ENCODE data around the gene METTL8. TPM values are rescaled to one million over a fixed set of nuclear protein-coding genes. Genes with fewer than 3 reads are reported as not detected.
"Not testable (repeated sequence)": the region's sequence is repeated elsewhere in the genome, so short reads cannot be mapped to it uniquely, and the experiment has no call there.

Gene METTL8
- total RNA-seq, 1 donor from 2014 or later: 41.5 TPM

GRCh38 chr2:171311589-171311988 lies 122.2 kb downstream of the METTL8 start:
- not testable (repeated sequence) for DNase-seq (ENCODE audit: low spot score)

DNA sequence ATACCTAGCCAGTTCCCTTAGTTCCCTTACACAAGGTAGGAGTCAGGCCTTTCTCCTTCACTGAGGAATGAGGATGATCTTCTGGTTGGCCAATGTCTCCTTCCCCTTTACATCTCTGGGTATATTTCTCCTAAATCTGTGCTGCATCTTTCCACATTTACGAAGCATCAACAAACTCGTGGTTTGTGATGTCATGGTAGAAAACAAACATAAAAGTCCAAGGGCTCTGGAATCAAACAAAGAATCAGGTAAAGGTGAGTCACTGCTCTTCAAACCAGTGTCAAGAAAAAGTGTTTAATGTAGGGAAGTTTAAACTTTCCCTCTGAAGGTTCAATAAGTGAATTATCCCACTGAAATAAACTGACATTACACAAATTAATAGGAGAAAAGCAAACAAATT lies 122.9 kb downstream of the METTL8 start:
- no peak for DNase-seq (ENCODE audit: low spot score)

DNA sequence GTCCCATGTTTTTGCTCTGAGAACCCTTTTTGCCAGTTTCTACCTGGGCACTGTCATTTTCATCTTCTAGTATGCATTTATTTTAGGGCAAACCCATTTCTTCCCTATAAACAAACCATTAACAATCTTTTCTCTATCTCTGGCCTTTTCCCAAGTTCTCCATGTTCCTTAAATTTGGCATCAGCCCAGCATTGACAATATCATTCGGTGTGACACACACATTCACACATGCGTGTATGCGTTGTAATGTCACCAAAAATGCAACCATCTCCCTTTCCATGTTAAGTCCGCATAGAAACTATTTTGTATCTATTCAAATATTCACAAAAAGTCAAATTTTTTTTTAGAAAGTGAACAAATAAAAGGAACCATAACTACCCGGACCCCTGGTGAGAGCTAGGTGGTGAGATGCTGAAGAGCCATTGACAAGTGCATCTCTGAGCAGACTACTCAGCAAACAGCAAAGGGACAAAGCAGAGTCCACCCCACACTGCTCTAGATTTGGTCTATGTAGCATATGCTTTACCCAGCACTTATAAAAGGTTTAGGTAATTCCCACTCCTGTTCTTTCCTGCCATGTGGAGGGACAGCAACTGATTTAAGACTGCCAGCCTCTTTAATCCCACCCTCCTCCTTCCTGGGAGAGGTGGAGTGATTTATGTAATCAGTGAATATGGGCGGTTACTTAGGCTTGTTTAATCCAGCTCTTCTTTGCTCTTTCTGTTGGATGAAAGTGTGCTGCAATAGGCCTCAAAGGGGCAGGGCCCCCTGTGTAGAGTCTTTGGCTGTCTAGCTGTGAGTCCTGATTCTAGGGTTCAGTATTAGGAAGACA lies 124.1 kb downstream of the METTL8 start:
- no peak for DNase-seq (ENCODE audit: low spot score)

DNA sequence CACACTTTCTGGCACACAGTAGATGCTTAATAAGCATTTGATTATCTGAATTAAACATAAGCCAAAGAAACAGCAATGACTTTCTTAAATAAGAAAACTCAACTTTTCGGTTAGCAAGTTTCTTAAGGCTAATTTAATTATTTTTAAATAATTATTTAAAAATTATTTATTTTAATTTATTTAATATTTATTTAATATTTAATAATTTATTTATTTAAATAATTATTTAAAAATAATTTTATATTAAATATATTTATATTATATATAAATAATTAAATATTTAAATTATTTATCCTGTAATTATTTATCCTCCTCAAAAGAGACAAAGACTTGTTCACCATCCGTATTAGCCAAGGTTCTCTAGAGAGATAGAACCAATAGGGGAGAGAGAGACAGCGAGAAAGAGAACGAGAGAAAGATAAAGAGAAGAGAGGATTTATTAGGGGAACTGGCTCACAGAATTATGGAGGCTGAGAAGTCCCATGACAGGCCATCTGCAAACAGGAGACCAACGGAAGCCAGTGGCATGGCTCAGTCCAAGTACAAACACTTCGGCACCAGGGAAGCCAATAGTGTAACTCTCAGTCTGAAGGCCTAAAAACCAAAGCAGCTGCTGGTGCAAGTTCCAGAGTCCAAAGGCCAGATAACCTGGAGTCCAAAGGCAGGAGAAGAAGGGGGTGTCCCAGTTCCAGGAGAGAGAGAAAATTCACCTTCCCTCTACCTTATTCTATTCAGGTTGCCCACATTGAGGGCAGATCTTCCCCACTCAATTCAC lies 125.3 kb downstream of the METTL8 start:
- DNase-seq (ENCODE audit: low spot score): no peak

- DNase-seq (ENCODE audit: low spot score): no peak
Measured at GRCh38 chr2:171307560-171307959, 126.2 kb downstream of the METTL8 start.

DNA sequence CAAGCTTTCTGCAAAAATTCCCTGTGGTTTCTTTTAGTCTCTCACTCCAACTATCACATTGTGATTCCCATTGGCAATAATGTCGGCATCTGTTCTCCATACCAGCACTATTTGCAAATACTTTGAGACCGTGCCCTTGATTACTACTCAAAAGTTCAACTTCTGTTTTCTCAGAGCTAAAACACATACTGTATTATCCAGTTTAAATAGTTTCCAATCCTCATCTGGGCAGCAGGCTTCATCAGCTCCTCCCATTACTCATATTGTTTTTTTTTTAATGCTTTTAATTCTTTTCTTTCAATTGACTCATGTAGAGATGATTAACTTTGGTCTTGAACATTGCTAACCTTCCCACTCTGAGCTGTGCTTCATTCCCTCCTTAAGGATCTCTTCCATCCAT lies 135.8 kb downstream of the METTL8 start:
- no peak for DNase-seq (ENCODE audit: low spot score)

- DNase-seq (ENCODE audit: low spot score): no peak
Measured at GRCh38 chr2:171294608-171295007, 139.2 kb downstream of the METTL8 start.

GRCh38 chr2:171293661-171294060 lies 140.1 kb downstream of the METTL8 start:
- DNase-seq (ENCODE audit: low spot score): no peak

DNA sequence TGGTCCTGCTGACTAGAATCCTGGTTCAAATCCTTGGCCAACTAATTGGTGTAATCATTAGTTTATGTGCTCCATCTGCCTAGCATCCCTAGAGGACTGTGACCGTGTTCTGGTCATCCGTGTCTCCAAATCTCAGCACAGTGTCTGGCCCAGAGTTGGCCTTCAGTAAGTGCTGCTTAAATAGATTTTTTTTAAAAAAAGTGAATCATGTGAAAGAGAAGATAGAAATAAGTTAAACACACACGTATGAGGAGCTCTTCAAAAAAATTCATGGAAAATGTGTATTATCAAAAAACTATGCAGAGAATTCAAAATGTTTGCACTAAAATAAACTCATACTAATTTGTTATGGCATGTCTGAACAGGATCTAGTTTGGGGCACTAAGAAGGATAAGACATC lies 143.8 kb downstream of the METTL8 start:
- DNase-seq (ENCODE audit: low spot score): no peak

GRCh38 chr2:171289316-171289715 lies 144.5 kb downstream of the METTL8 start:
- DNase-seq (ENCODE audit: low spot score): no peak

- no peak for DNase-seq (ENCODE audit: low spot score)
Measured at GRCh38 chr2:171287611-171288010, 146.2 kb downstream of the METTL8 start.

- no peak for DNase-seq (ENCODE audit: low spot score)
Measured at GRCh38 chr2:171287036-171287571, 146.7 kb downstream of the METTL8 start.

GRCh38 chr2:171281110-171281509 lies 152.7 kb downstream of the METTL8 start:
- DNase-seq (ENCODE audit: low spot score): no peak

- DNase-seq (ENCODE audit: low spot score): no peak
Measured at GRCh38 chr2:171279983-171280790, 153.6 kb downstream of the METTL8 start.

DNA sequence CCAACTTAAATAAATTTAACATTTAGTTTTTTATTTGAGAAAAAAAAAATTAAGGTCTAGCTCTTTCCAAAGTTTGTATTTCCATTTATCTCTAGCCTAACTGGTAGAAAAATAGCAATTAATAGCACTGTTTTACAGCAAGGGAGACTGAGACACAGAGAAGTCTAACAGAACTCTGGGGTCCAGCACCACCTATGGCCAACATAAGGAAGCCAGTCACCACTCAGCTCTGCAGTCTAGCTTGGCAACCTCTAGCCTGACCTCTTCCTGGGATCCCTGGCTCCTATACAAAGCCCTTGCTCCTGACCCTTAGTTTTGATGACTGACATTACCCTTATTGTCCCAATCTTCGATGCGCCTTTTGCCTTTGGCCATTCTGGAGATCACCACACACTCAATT lies 159.0 kb downstream of the METTL8 start:
- no peak for DNase-seq (ENCODE audit: low spot score)

DNA sequence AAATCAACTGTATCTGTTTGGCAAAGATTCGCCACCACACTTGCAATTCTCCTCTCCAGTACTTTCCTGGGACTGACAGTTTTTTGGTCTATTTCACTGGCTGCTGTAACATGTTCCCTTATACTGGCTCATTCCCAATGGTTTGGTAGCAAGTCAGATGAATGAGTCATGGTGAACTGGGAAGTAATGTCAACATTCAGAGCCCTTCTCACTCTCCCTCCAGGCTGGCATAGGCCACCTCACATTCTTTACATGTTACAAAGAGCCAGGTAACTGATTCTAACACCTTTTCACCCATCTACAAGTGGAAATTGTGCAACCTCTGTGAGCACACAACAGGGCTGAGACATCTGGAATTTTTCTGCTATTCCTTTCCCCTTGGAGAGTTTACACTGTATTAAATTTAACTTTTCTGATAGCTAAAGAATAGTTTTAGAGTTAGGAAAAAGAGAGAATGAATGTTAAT lies 161.8 kb downstream of the METTL8 start:
- DNase-seq (ENCODE audit: low spot score): peak; percentile 55

DNA sequence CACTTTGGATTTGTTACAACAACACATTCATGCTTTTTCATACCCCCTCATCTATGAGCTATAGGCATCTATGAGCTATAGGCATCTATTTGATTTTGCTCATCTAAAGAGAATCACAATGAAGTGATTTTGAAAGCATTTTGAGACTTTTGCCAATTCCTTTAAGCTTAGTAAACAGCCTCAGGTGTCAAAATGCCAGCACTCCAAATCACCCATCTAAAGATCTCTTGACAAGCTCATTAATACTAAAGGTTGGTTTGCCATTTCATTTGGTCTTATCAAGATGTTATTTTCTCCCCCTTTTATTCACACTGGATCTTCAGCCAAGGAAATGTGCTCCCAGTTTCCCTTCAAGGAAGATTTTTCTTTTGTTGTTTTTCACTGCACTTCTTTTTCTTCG lies 162.4 kb downstream of the METTL8 start:
- DNase-seq (ENCODE audit: low spot score): no peak

DNA sequence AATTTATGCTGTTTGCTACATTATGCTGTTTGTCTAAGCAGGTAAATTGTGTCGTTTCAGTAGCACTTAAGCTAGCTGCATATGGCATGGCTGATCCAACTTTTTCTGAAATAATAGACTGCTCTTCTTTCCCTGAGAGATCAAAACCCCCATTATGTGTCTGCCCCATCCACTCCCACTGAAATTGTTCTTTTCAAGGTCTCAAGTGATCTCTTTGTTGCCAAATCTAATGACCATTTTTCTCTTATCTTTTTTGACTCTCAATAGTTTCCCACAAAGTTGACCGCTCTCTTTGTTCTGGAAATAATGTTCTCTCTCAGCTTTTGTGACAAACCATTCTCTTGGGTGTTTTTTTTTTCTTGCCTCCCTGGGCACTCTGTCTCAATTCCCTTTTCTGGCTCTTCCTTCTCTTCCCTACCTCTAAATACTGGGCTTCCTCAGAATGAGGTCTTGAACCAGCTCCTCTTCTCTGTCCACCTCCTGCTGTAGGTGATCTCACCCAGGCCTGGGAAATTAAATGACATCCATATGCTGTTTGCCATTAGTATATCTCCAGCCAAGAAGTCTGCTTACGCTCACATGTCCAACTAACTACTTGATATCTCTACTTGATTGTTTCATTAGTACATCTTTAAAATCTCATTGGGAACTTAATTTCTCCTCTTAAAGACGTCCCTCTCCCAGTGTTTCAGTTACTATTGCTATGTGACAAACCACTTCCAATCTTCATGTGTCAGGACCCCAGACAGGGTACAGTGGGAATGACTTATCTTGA lies 165.7 kb downstream of the METTL8 start:
- no peak for DNase-seq (ENCODE audit: low spot score)

Data from ureter (tissue), 1 donor.